OCI-LY7 (cell line): ENCODE measurements around the gene TANGO2.

ENCODE experiments used
- EZH2phosphoT487 ChIP-seq: fragments of 200-600 bp; sonication (generic); IDR thresholded peaks from 2 replicates; pipeline ENCODE4 v1.6.1; 2018; ENCODE audit warnings: low read depth, borderline replicate concordance, mild to moderate bottlenecking, mixed run types, antibody characterized with exemption, low read length, moderate library complexity, mixed read lengths
- TF ChIP-seq, protein P1 (sequence below): fragments of 200-600 bp; sonication (generic); conservative IDR thresholded peaks from 2 replicates; pipeline ENCODE4 v1.5.1; 2014; ENCODE audit warnings: mild to moderate bottlenecking, antibody characterized with exemption, low read length, moderate library complexity, mixed read lengths

DNA sequence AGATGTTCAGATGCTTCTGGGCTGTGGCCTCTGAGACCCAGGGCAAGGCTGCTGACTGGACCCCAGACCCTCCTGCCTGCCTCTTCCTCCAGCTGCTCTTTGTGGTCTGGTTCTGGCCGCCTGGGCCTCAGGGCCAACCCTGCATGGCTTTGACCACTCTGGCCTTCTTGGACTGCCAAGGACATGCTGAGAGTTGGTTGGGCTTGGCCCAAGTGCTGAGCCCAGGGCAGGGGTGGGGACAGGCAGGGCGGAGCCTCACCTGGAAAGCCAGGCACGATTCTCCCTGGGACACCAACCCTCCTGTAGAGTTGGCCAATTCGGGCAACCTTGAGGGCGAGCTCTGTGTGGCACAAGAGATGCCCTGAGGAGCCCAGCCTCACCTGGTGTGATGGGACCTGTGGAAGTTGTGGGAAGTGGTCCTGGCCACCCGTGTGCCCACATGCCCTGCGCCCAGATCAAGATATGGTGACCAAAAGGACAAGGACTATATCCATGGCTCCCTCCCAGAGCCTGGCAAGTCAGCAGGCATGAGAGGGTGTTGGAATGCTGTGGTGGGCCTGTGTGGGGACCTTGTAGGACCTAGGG is 11.6 kb downstream of the TANGO2 start:
- TF ChIP-seq, protein P1, sequence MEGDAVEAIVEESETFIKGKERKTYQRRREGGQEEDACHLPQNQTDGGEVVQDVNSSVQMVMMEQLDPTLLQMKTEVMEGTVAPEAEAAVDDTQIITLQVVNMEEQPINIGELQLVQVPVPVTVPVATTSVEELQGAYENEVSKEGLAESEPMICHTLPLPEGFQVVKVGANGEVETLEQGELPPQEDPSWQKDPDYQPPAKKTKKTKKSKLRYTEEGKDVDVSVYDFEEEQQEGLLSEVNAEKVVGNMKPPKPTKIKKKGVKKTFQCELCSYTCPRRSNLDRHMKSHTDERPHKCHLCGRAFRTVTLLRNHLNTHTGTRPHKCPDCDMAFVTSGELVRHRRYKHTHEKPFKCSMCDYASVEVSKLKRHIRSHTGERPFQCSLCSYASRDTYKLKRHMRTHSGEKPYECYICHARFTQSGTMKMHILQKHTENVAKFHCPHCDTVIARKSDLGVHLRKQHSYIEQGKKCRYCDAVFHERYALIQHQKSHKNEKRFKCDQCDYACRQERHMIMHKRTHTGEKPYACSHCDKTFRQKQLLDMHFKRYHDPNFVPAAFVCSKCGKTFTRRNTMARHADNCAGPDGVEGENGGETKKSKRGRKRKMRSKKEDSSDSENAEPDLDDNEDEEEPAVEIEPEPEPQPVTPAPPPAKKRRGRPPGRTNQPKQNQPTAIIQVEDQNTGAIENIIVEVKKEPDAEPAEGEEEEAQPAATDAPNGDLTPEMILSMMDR, result no peak
- no peak for TF ChIP-seq EZH2phosphoT487
